ENCODE results near the gene PRAME.
"Not testable (repeated sequence)": the region's sequence is repeated elsewhere in the genome, so short reads cannot be mapped to it uniquely, and the experiment has no call there.

Gene PRAME

GRCh38 chr22:22550789-22551434 is 8.2 kb downstream of the PRAME start:
- DNase-seq (ENCODE audit: low read depth), result no peak

- DNase-seq (ENCODE audit: low read depth), result no peak
Measured at GRCh38 chr22:22548910-22549309, 10.2 kb downstream of the PRAME start.

GRCh38 chr22:22548317-22548716 is 10.7 kb downstream of the PRAME start:
- DNase-seq (ENCODE audit: low read depth), result no peak

- DNase-seq (ENCODE audit: low read depth), result no peak
Measured at GRCh38 chr22:22547692-22548300, 11.3 kb downstream of the PRAME start.

- DNase-seq (ENCODE audit: low read depth), result no peak
Measured at GRCh38 chr22:22547226-22547625, 11.8 kb downstream of the PRAME start.

GRCh38 chr22:22546490-22546889 is 12.6 kb downstream of the PRAME start:
- DNase-seq (ENCODE audit: low read depth), result no peak

GRCh38 chr22:22545084-22545483 is 14.0 kb downstream of the PRAME start:
- DNase-seq (ENCODE audit: low read depth), result no peak

- DNase-seq (ENCODE audit: low read depth), result no peak
Measured at GRCh38 chr22:22538226-22538989, 20.7 kb downstream of the PRAME start.

- DNase-seq (ENCODE audit: low read depth), result no peak
Measured at GRCh38 chr22:22536916-22537315, 22.1 kb downstream of the PRAME start.

GRCh38 chr22:22536515-22536914 is 22.6 kb downstream of the PRAME start:
- no peak for DNase-seq (ENCODE audit: low read depth)

- no peak for DNase-seq (ENCODE audit: low read depth)
Measured at GRCh38 chr22:22535662-22536061, 23.4 kb downstream of the PRAME start.

GRCh38 chr22:22534604-22535415 is 24.3 kb downstream of the PRAME start:
- no peak for DNase-seq (ENCODE audit: low read depth)

GRCh38 chr22:22533863-22534262 is 25.2 kb downstream of the PRAME start:
- DNase-seq (ENCODE audit: low read depth), result no peak

- no peak for DNase-seq (ENCODE audit: low read depth)
Measured at GRCh38 chr22:22533417-22533816, 25.6 kb downstream of the PRAME start.

GRCh38 chr22:22532547-22533071 is 26.5 kb downstream of the PRAME start:
- DNase-seq (ENCODE audit: low read depth), result not testable (repeated sequence)

- DNase-seq (ENCODE audit: low read depth), result no peak
Measured at GRCh38 chr22:22531770-22532546, 27.1 kb downstream of the PRAME start.

GRCh38 chr22:22528780-22529179 is 30.3 kb downstream of the PRAME start:
- DNase-seq (ENCODE audit: low read depth), result no peak

- DNase-seq (ENCODE audit: low read depth), result no peak
Measured at GRCh38 chr22:22527312-22527711, 31.8 kb downstream of the PRAME start.

GRCh38 chr22:22526125-22526912 is 32.7 kb downstream of the PRAME start:
- DNase-seq (ENCODE audit: low read depth), result no peak

GRCh38 chr22:22523494-22523893 is 35.6 kb downstream of the PRAME start:
- no peak for DNase-seq (ENCODE audit: low read depth)

- DNase-seq (ENCODE audit: low read depth), result no peak
Measured at GRCh38 chr22:22521631-22522030, 37.4 kb downstream of the PRAME start.
